Mesenchymal stem cell (in vitro differentiated cells and primary cell): ENCODE data around the gene PNMA5.
"Not testable (repeated sequence)": the region's sequence is repeated elsewhere in the genome, so short reads cannot be mapped to it uniquely, and the experiment has no call there.

Experiments
- DNase-seq: peaks from one replicate; pipeline ENCODE4 v3.0.0-alpha.2; 2013
- H2AFZ ChIP-seq: one replicate; pipeline ENCODE4 v1.6.1; 2013; ENCODE audit warnings: low read depth, mild to moderate bottlenecking, control low read depth, inconsistent platforms, low read length, moderate library complexity
- H2AK5ac ChIP-seq: 2 replicates; pipeline ENCODE4 v1.6.1; 2013; ENCODE audit warnings: low read length, moderate library complexity, mild to moderate bottlenecking, inconsistent platforms; ENCODE audit not compliant: severe bottlenecking
- H2BK120ac ChIP-seq: one replicate; pipeline ENCODE4 v1.6.1; 2013; ENCODE audit warnings: low read depth, mild to moderate bottlenecking, inconsistent platforms, low read length, moderate library complexity
- H2BK12ac ChIP-seq, 2 experiments: one replicate each; pipeline ENCODE4 v1.6.1; 2013; ENCODE audit warnings: inconsistent platforms in 2 of 2, low read length in 2 of 2, mild to moderate bottlenecking in 2 of 2, moderate library complexity in 2 of 2, control low read depth in 1 of 2
- H2BK15ac ChIP-seq: one replicate; pipeline ENCODE4 v1.6.1; 2013; ENCODE audit warnings: mild to moderate bottlenecking, low read depth, inconsistent platforms; ENCODE audit not compliant: poor library complexity, severe bottlenecking
- H2BK5ac ChIP-seq: 2 replicates; pipeline ENCODE4 v1.6.1; 2013; ENCODE audit warnings: low read depth, mild to moderate bottlenecking, low read length, control low read depth, inconsistent platforms; ENCODE audit not compliant: poor library complexity, severe bottlenecking
- H3K14ac ChIP-seq, 2 experiments: one replicate each; pipeline ENCODE4 v1.6.1; 2013; ENCODE audit warnings: inconsistent platforms in 2 of 2, low read length in 2 of 2, control low read depth in 1 of 2, mild to moderate bottlenecking in 1 of 2, moderate library complexity in 1 of 2
- H3K18ac ChIP-seq, 2 experiments: one replicate each; pipeline ENCODE4 v1.6.1; 2013; ENCODE audit warnings: inconsistent platforms in 2 of 2, low read length in 2 of 2, control low read depth in 1 of 2, low read depth in 1 of 2, mild to moderate bottlenecking in 1 of 2
- H3K23ac ChIP-seq, 2 experiments: one replicate each; pipeline ENCODE4 v1.6.1; 2013; ENCODE audit warnings: inconsistent platforms in 2 of 2, low read length in 2 of 2, mild to moderate bottlenecking in 2 of 2, moderate library complexity in 2 of 2, control low read depth in 1 of 2
- H3K27ac ChIP-seq: 2 replicates; pipeline ENCODE4 v1.5.1; 2013; ENCODE audit warnings: mild to moderate bottlenecking, moderate library complexity, low read length, control low read depth, inconsistent platforms; ENCODE audit not compliant: poor library complexity, severe bottlenecking
- H3K27me3 ChIP-seq, 2 experiments: 2 replicates each; pipeline versions ENCODE4 v1.6.1 to v1.7.0; 2013; ENCODE audit warnings: low read length in 2 of 2, mild to moderate bottlenecking in 2 of 2, moderate library complexity in 2 of 2, control low read depth in 1 of 2, inconsistent platforms in 1 of 2; ENCODE audit not compliant: control insufficient read depth in 1 of 2, insufficient read depth in 1 of 2
- H3K36me3 ChIP-seq, 2 experiments: 2 replicates each; pipeline versions ENCODE4 v1.6.1 to v1.7.0; 2013; ENCODE audit warnings: low read length in 2 of 2, control low read depth in 1 of 2, inconsistent platforms in 1 of 2, low read depth in 1 of 2, mild to moderate bottlenecking in 1 of 2; ENCODE audit not compliant: insufficient read depth in 2 of 2, control insufficient read depth in 1 of 2
- H3K4ac ChIP-seq, 2 experiments: one replicate each; pipeline ENCODE4 v1.6.1; 2013; ENCODE audit warnings: inconsistent platforms in 2 of 2, low read length in 2 of 2, mild to moderate bottlenecking in 2 of 2, moderate library complexity in 2 of 2, control low read depth in 1 of 2, low read depth in 1 of 2
- H3K4me1 ChIP-seq: 2 replicates; pipeline ENCODE4 v1.6.1; 2013; ENCODE audit warnings: low read depth, low read length, control low read depth; ENCODE audit not compliant: control insufficient read depth, insufficient read depth
- H3K4me2 ChIP-seq: 2 replicates; pipeline ENCODE4 v1.6.1; 2013; ENCODE audit warnings: low read length, mild to moderate bottlenecking, inconsistent platforms; ENCODE audit not compliant: poor library complexity, severe bottlenecking
- H3K4me3 ChIP-seq, 2 experiments: 2 replicates each; pipeline versions ENCODE4 v1.5.1 to v1.7.0; 2013; ENCODE audit warnings: low read length in 2 of 2, mild to moderate bottlenecking in 2 of 2, control low read depth in 1 of 2, low read depth in 1 of 2; ENCODE audit not compliant: insufficient read depth in 1 of 2
- H3K79me1 ChIP-seq: replicated peaks from 2 replicates; pipeline ENCODE4 v1.6.1; 2013; ENCODE audit warnings: mild to moderate bottlenecking, control low read depth, low read length, inconsistent platforms; ENCODE audit not compliant: poor library complexity, severe bottlenecking
- H3K9ac ChIP-seq: 2 replicates; pipeline ENCODE4 v1.7.0; 2013; ENCODE audit warnings: mild to moderate bottlenecking, low read length, moderate library complexity
- H3K9me3 ChIP-seq: 2 replicates; pipeline ENCODE4 v1.7.0; 2013; ENCODE audit warnings: mild to moderate bottlenecking, low read length; ENCODE audit not compliant: control insufficient read depth
- H4K8ac ChIP-seq: one replicate; pipeline ENCODE4 v1.6.1; 2013; ENCODE audit warnings: inconsistent platforms, mild to moderate bottlenecking, low read length, moderate library complexity
- H4K91ac ChIP-seq: one replicate; pipeline ENCODE4 v1.6.1; 2013; ENCODE audit warnings: mild to moderate bottlenecking, low read length, inconsistent platforms
- WGBS: methylation state at CpG from one replicate; pipeline ENCODE4 v1.1.7; 2013; ENCODE audit warnings: mixed read lengths; 5-methylcytosine and 5-hydroxymethylcytosine counted together

PNMA5 gene

GRCh38 chrX:153029162-153029561 is 35.2 kb upstream of the PNMA5 start:
- Histone ChIP-seq H3K9ac (no peak overlapping the region), H2BK15ac (no peak overlapping the region), H3K9me3 (no peaks in the 10 kb centered on the region), H4K8ac (no peak overlapping the region), H3K4ac (no peak overlapping the region), H2BK12ac (no peak overlapping the region), H3K4me3 (no peak overlapping the region), H3K79me1 (no peaks in the 10 kb centered on the region), H3K36me3 (no peaks in the 10 kb centered on the region), H3K4me1 (peaks cover 6% of the 10 kb centered on the region), H3K14ac (no peak overlapping the region), H3K4me2 (no peak overlapping the region), H2BK120ac (no peak overlapping the region), H2BK5ac (no peak overlapping the region), H2AFZ (no peak overlapping the region), H4K91ac (no peak overlapping the region), H3K18ac (no peak overlapping the region), H3K27ac (no peak overlapping the region), H3K23ac (no peak overlapping the region), H3K27me3 (peaks cover 0 to 40% of the 10 kb centered on the region in 2 experiments), H2AK5ac (no peak overlapping the region)
- no peak for DNase-seq
- 27% methylated on average over 2 of the region's 2 CpGs for WGBS

DNA sequence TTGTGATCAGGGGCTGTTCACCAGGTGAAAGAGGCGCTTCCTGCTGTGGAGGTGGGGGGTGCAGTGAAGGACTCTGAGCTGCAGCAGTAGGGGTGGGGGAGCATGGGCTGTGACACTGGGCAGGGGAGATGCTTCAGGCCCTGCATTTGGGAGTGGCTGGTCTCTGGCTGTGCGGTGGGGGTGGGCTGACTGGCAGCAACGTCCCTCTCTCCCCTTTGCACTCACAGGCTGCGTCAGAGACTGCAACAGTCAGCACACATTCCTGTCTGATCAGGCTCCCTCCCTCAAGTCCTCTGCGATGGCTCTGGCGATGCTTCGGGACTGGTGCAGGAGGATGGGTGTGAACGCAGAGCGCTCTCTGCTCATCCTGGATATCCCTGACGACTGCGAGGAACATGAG is 34.6 kb upstream of the PNMA5 start:
- H3K9ac ChIP-seq, H3K79me1 ChIP-seq, H4K91ac ChIP-seq, H2BK15ac ChIP-seq, DNase-seq, H2AFZ ChIP-seq, H3K36me3 ChIP-seq, H3K4me2 ChIP-seq, H2BK120ac ChIP-seq, H3K18ac ChIP-seq, H2AK5ac ChIP-seq, H3K23ac ChIP-seq, H3K4me1 ChIP-seq, H4K8ac ChIP-seq, H2BK5ac ChIP-seq, H3K9me3 ChIP-seq, H3K4me3 ChIP-seq, H3K14ac ChIP-seq, H3K27ac ChIP-seq, H2BK12ac ChIP-seq, H3K4ac ChIP-seq: not testable (repeated sequence)
- peaks cover 0 to 42% of the 10 kb centered on the region in 2 experiments for H3K27me3 ChIP-seq
- WGBS, result 38% methylated on average over 1 of the region's 11 CpGs

DNA sequence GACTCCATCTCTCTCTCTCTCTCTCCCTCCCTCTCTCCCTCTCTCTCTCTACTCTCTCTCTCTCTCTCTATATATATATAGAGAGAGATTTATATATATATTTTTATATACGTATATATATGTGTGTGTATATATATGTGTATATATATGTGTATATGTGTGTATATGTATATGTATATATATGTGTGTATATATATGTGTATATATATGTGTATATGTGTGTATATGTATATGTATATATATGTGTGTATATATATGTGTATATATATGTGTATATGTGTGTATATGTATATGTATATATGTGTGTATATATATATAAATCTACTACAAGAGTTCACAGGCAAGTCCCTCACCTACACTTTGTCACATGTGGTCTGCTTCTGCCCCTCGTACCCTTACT is 32.6 kb upstream of the PNMA5 start:
- not testable (repeated sequence) for H2BK12ac ChIP-seq, H4K8ac ChIP-seq, H2BK5ac ChIP-seq, DNase-seq, H3K79me1 ChIP-seq, H4K91ac ChIP-seq, H2AFZ ChIP-seq, H3K9me3 ChIP-seq, H2BK120ac ChIP-seq, H3K4me1 ChIP-seq, H3K9ac ChIP-seq, H2AK5ac ChIP-seq, H3K4ac ChIP-seq, H3K14ac ChIP-seq, H3K23ac ChIP-seq, H2BK15ac ChIP-seq, H3K36me3 ChIP-seq, H3K4me2 ChIP-seq, H3K18ac ChIP-seq, H3K27ac ChIP-seq, H3K4me3 ChIP-seq
- H3K27me3 ChIP-seq, result peaks cover 0 to 39% of the 10 kb centered on the region in 2 experiments
- 75% methylated on average over 1 of the region's 2 CpGs for WGBS

GRCh38 chrX:153019166-153019565 is 25.2 kb upstream of the PNMA5 start:
- Histone ChIP-seq H2BK5ac (no peak overlapping the region), H4K8ac (no peak overlapping the region)
- 71% methylated on average over 3 of the region's 3 CpGs for WGBS

More at GRCh38 chrX:153019166-153019565, 25.2 kb upstream of the PNMA5 start:
- Histone ChIP-seq H3K4me2 (no peak overlapping the region), H3K9ac (no peak overlapping the region), H3K4ac (no peak overlapping the region), H2BK120ac (no peak overlapping the region), H3K23ac (no peak overlapping the region), H2BK12ac (no peak overlapping the region), H3K27me3 (peaks cover 0 to 50% of the 10 kb centered on the region in 2 experiments), H3K36me3 (no peaks in the 10 kb centered on the region), H3K18ac (no peak overlapping the region), H2BK15ac (no peak overlapping the region), H3K4me3 (no peak overlapping the region), H3K79me1 (no peaks in the 10 kb centered on the region), H2AFZ (no peak overlapping the region), H3K14ac (no peak overlapping the region), H3K9me3 (no peaks in the 10 kb centered on the region), H4K91ac (no peak overlapping the region), H2AK5ac (no peak overlapping the region), H3K4me1 (no peaks in the 10 kb centered on the region), H3K27ac (no peak overlapping the region)
- no peak for DNase-seq
